SK-N-MC (cell line): Measurements from ENCODE around the gene ASPM.

ENCODE experiments used
- EZH2 ChIP-seq: fragments of 200-600 bp; sonication (generic); IDR thresholded peaks from one replicate; pipeline ENCODE4 v1.6.1; 2017; ENCODE audit warnings: antibody characterized with exemption
- POLR2AphosphoS5 ChIP-seq: IDR thresholded peaks from 2 replicates; pipeline ENCODE4 v1.6.1; 2012; ENCODE audit warnings: mild to moderate bottlenecking, low read depth, low read length, borderline replicate concordance

- no peak for TF ChIP-seq EZH2
- no peak for TF ChIP-seq POLR2AphosphoS5
These were observed 4.7 kb upstream of the ASPM start for GRCh38 chr1:197151185-197151584.
